GM10847 (cell line): ENCODE data around the gene EFCAB3.

ENCODE experiments used
- POLR2A ChIP-seq: IDR thresholded peaks from 2 replicates; pipeline ENCODE4 v1.6.1; 2011; ENCODE audit not compliant: insufficient read length; ENCODE audit errors: extremely low read depth

EFCAB3 gene

DNA sequence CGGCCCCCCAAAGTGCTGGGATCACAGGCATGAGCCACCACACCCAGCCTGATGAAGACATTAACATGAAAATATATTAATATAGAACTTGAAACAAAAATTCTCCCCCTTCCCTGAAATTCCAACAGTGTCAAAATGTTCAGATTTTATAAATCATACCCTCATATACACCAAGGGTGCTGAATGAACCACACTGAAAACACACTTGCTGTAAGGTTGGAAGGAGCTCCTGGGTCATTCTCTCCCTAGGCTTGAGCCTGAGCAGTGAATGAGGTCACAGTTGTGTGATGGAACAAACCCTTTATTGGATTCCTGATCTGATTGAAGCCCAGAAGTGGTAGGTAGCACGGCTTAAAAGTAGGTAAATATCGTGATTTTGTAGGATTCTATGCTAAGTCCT is at the start of gene EFCAB3:
Gene EFCAB3, plus strand, starts transcription at position 301 of the 400 bp plus-strand sequence. CDS start 2,427 bp downstream, outside the sequence.
- no peak for TF ChIP-seq POLR2A

DNA sequence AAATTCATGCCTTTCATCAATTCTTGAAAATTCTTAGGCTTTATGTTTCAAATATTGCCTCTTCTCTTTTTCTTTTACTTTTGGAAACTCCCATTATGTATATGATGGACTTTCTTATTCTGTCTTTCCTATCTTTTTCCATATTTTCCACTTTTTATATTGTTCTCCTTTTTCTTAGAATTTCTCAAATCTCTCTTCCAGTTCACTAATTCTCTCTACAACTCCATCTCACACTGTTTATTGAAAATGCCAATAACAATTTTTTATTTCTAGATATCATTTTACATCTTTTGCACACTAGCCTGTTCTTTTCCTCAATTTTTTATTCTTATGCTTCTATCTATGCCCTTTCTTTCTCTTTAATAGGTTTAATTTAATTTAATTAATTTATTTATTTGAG is 43.8 kb upstream of the EFCAB3 start:
- TF ChIP-seq POLR2A = no peak

DNA sequence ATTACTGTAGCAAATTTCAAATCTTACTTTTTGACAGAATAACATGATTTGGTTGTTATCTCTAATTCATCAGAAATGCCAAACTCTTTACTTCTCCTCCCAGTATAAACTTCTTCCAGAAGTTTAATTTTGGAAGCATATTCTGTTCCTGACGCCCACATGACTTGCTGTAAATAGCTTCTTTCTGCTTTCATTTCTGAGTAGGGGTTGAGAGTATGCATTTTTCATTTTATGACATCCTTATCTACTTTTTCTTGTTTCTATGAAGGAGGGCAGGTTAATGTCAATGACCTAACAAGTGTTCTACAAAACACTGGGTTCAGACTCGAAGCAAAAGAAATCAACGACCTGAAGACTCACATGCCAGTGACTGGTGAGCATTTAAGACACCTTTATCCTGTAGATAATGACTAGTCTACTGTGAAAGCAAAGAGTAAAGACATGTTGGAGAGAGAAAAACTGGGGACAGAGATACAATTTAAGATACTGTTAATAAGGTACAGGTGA is 36.5 kb upstream of the EFCAB3 start:
- no peak for TF ChIP-seq POLR2A

DNA sequence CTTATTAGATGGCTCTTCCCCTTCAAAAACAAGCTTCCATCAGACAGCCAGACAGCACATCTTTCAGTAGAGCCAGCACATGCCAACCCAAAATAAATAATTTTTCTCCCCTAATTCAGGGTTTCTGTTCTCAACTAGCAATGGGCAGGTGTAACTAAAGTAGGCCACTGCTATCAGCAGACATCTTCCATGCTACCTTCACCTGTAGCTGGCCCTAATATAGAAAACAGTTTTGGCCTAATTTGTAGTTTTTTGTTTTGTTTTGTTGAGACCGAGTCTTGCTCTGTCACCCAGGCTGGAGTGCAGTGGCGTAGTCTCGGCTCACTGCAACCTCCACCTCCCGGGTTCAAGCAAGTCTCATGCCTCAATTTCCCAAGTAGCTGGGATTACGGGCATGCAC is 29.2 kb upstream of the EFCAB3 start:
- no peak for TF ChIP-seq POLR2A

DNA sequence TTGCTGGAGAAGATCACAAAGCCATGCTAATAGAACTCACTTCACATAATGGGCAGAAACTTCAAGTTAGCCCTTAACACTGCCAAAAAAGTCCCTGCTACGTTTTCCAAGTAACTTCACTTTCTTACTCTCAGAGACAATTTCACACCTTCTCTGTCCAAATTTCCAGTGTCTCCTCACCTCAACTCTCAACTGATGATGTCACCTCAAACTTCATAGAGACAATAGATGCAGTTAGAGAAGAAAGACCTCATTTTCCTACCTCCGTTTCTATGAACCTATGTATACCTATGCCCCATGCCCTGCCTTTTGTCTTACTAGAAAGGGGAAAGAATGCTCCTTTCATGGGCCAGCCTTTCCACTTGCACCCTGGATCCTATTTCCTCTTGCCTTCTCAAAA is 14.2 kb upstream of the EFCAB3 start:
- TF ChIP-seq POLR2A = no peak

DNA sequence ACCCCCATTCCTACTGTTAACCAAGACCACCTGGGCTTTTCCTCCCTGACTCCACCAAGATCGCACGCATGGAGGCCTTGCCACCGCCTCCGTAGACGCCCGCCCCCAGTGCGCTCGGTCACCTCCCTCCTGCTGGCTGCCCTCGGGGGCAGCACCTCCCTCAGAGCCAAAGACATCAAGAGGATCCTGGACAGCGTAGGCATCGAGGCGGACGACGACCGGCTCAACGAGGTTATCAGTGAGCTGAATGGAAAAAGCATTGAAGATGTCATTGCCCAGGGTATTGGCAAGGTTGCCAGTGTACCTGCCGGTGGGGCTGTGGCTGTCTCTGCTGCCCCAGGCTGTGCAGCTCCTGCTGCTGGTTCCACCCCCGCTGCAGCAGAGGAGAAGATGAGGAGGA is 1.2 kb downstream of the EFCAB3 start:
- no peak for TF ChIP-seq POLR2A

DNA sequence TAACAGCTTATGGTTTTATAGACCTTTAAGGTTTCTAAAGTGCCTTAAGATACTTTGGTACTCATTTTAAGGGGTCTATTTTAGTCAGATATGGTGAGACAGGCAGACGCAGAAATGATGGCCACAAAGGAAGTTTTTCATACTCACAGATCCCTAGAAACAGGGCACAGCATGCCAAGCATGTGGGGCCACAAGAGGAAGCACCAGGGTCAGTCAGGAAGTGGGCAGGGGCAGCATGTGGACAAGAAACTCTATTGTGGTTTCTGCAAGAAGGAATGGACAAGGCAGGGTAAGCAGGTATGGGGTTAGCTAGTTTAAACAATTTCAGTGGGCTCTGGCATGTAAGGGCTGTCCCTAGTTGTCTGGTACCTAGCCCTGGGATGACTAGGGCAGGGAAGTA is 8.5 kb downstream of the EFCAB3 start:
- no peak for TF ChIP-seq POLR2A

DNA sequence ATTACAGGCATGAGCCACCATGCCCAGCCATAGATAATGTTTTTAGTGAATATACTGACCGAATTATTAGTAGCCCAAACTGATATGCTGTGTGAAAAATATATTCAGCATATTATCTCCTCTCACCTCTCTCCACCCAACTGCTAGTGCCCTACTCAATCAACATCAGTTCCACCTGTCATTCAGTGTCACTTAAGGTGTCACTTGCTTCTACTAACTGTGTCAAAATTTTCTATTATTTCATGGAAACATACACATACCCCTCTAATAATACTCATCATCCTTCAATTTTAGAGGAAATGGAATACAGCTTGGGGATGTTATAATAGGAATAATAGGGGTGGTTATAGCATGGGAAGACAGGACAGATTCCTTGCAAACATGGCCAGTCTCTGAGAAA is 12.6 kb downstream of the EFCAB3 start:
- no peak for TF ChIP-seq POLR2A

DNA sequence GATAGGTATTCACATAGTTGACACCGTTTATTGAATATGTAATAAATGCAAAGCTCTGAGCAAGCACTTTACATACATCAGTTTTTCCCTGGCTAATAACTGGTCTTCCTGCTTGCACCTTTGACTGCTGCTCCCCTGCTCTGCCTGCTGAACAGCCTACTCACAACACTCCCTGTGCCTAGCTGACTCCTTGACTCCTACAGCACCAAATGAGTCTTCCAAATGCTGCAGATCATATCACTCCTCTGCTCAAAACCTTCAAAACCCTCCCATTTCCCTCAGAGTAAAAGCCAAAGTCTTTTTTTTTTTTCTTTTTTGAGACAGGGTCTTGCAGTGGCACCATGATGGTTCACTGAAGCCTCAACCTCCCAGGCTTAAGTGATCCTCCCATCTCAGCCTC is 18.5 kb downstream of the EFCAB3 start:
- TF ChIP-seq POLR2A = no peak

DNA sequence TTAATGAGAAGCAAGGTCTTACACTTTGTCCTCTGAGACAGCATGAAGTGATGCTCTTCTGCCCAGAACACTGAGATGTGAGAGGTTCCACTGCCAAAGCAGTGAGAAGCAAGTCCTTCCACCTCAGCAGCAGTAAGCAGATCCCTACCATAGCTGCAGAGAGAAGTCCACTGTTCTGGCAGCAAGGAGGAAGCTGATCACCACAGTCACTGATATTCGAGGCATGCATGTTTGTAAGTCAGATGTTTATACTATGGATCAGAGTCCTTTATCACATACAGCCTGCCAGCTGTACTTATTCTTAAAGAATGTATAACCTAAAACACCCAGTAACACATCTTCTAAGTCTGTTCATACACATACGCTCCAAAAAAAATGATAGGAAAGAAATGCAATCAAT is 25.1 kb downstream of the EFCAB3 start:
- TF ChIP-seq POLR2A = no peak

DNA sequence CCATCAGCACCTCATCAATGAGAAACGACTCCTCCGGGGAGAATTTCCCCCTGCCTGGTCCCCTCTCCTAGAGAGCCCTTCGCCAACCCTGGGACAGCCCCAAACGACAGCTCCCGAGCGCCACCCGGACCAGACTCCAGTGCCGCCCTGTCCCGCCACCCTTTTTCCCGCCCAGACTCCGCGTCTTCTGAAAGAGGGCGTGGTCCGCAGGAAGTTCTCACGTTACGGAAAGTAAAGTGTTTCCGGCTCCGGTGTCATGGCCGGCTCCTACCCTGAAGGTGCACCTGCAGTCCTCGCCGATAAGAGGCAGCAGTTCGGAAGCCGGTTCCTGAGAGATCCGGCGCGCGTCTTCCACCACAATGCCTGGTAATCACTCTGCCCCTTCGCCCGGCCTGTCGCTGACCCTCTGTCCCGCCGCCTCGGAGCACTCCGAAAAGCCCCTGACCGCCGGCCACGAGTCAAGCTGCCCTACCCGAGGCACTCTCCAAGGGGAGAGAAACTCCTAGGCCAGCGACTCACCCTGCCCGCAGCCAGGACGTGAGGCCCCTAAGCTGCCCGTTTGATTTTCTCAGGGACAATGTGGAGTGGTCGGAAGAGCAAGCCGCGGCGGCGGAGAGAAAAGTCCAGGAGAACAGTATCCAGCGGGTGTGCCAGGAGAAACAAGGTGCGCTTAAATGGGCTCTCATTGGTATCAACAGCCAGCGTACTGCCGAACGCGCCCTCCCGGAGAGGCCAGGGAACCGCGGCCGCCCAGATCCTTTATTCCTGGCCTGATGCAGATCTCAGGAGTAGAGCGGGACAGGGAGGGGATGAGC is 43.5 kb downstream of the EFCAB3 start, which contains the start of gene METTL2A:
Gene METTL2A, plus strand, starts transcription at position 251 of the 815 bp plus-strand sequence. Its CDS starts 6 bp downstream, at position 257.
- TF ChIP-seq POLR2A = peak; percentile 45

DNA sequence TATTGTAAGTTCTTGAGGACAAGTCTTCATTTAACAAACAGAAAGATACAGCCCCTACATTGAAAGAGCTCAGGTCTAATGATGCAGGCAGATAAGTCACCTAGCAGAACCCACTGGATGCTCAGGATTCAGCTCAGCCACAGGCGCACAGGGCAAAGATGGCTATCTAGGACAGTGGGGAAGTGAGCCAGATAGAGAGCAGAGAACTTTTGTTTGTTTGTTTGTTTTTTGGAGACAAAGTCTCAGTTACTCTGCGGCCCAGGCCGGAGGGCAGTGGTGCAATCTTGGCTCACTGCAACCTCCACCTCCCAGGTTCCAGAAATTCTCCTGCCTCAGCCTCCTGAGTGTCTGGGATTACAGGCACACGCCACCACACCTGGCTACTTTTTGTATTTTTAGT is 63.7 kb downstream of the EFCAB3 start:
- no peak for TF ChIP-seq POLR2A

DNA sequence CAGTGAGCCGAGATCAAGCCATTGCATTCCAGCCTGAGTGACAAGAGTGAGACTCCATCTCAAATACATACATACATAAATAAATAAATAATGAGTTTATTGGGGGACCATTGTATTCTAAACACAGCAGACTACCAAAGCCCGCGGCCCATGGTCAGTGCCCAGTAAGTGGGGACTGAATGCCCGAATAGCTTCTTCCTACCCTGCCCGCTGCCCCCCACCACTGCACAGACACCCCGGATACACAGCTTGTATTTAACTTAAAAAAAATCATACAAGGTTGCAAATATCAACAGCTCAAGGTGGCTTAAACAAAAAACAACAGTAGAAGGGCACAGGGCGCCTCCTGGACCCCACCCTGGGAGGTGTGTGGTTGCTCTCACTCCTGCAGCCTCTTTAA is 75.7 kb downstream of the EFCAB3 start:
- no peak for TF ChIP-seq POLR2A
